Ascending aorta (tissue), 2 donors: ENCODE results near the gene CACNA2D2. TPM values are rescaled to one million over a fixed set of nuclear protein-coding genes. Genes with fewer than 3 reads are reported as not detected.

ENCODE experiments used
- DNase-seq, 2 donors: peaks; one replicate each; pipeline ENCODE4 v3.0.0-alpha.2; 2019; ENCODE audit warnings: low spot score in 2 of 2
- H3K27ac ChIP-seq, 2 donors: fragments of 200-600 bp; sonication (generic); one replicate each; pipeline ENCODE4 v1.5.1; 2016 to 2017; ENCODE audit warnings: mild to moderate bottlenecking in 1 of 2
- H3K27me3 ChIP-seq: fragments of 200-600 bp; sonication (generic); one replicate; pipeline ENCODE4 v1.5.1; 2017
- H3K36me3 ChIP-seq, 2 donors: fragments of 200-600 bp; sonication (generic); one replicate each; pipeline ENCODE4 v1.5.1; 2016
- H3K4me1 ChIP-seq, 2 donors: fragments of 200-600 bp; sonication (generic); one replicate each; pipeline ENCODE4 v1.5.1; 2016 to 2017; ENCODE audit warnings: mild to moderate bottlenecking in 1 of 2
- H3K4me3 ChIP-seq, 2 donors: fragments of 200-600 bp; sonication (generic); one replicate each; pipeline ENCODE4 v1.5.1; 2016 to 2017; ENCODE audit warnings: mild to moderate bottlenecking in 1 of 2
- H3K9me3 ChIP-seq, 2 donors: fragments of 200-600 bp; sonication (generic); one replicate each; pipeline ENCODE4 v1.5.1; 2016
- intact Hi-C: fragments of 100-400 bp; cut with DNase I; formaldehyde crosslinking; loops from one replicate; pipeline ENCODE4 v1.15.1; 2023
- total RNA-seq: library from RNA; depleted of rRNA; stranded (reverse); fragments of >200 nt; gene quantifications from one replicate; pipeline ENCODE4 v1.1.0, GENCODE V29; 2016
- TF ChIP-seq, protein P1 (sequence below), 3 experiments: fragments of 200-600 bp in 2 of 3; fragments of 450-650 bp in 1 of 3; sonication (generic) in 2 of 3; IDR thresholded peaks; one replicate each; pipeline ENCODE4 v1.5.1; 2016 to 2019; ENCODE audit warnings: antibody characterized with exemption in 3 of 3, mild to moderate bottlenecking in 1 of 3, moderate library complexity in 1 of 3

CACNA2D2 gene
- total RNA-seq, 1 donor from 2014 or later: 0.85 TPM

GRCh38 chr3:50331364-50331907, 172.0 kb downstream of the CACNA2D2 start:
- Histone ChIP-seq H3K27me3 (no peaks in the 10 kb centered on the region), H3K4me3 (no peak overlapping the region), H3K36me3 (peaks cover 28 to 33% of the 10 kb centered on the region in 2 donors), H3K9me3 (no peaks in the 10 kb centered on the region), H3K4me1 (peaks cover 16 to 48% of the 10 kb centered on the region in 2 donors), H3K27ac (no peak overlapping the region)
- no peak for DNase-seq
- TF ChIP-seq, protein P1, sequence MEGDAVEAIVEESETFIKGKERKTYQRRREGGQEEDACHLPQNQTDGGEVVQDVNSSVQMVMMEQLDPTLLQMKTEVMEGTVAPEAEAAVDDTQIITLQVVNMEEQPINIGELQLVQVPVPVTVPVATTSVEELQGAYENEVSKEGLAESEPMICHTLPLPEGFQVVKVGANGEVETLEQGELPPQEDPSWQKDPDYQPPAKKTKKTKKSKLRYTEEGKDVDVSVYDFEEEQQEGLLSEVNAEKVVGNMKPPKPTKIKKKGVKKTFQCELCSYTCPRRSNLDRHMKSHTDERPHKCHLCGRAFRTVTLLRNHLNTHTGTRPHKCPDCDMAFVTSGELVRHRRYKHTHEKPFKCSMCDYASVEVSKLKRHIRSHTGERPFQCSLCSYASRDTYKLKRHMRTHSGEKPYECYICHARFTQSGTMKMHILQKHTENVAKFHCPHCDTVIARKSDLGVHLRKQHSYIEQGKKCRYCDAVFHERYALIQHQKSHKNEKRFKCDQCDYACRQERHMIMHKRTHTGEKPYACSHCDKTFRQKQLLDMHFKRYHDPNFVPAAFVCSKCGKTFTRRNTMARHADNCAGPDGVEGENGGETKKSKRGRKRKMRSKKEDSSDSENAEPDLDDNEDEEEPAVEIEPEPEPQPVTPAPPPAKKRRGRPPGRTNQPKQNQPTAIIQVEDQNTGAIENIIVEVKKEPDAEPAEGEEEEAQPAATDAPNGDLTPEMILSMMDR (IDR thresholded peaks at IDR 0.05): no peak
- intact Hi-C loops: no loop called here

- no peak overlapping the region for H3K27ac ChIP-seq
- no peak for DNase-seq
- peaks cover 14 to 37% of the 10 kb centered on the region in 2 donors for H3K4me1 ChIP-seq
- H3K27me3 ChIP-seq: no peaks in the 10 kb centered on the region
- TF ChIP-seq, protein P1 (IDR thresholded peaks at IDR 0.05): no peak
- peaks cover 28 to 43% of the 10 kb centered on the region in 2 donors for H3K36me3 ChIP-seq
- no peak overlapping the region for H3K4me3 ChIP-seq
- H3K9me3 ChIP-seq: no peaks in the 10 kb centered on the region
- intact Hi-C loops: no loop called here
Measured at GRCh38 chr3:50330330-50330729, 173.1 kb downstream of the CACNA2D2 start.

- Histone ChIP-seq H3K9me3 (no peaks in the 10 kb centered on the region), H3K36me3 (peaks cover 28 to 48% of the 10 kb centered on the region in 2 donors), H3K4me3 (peak within 1 kb of the TSS; percentile 81 to 95), H3K27me3 (no peaks in the 10 kb centered on the region), H3K27ac (peak within 1 kb of the TSS; percentile 84 to 89), H3K4me1 (peaks cover 5 to 16% of the 10 kb centered on the region in 2 donors)
- intact Hi-C loops: loop anchor here (2.0 kb wide), 1 partner anchor 67 kb away; no protein-coding TSS in a partner anchor
- peak; percentile 90 to 99 for DNase-seq
- TF ChIP-seq, protein P1 (IDR thresholded peaks at IDR 0.05): no peak
Measured at GRCh38 chr3:50327943-50328691, 175.3 kb downstream of the CACNA2D2 start, which contains the start of gene TUSC2. Gene TUSC2, minus strand, starts transcription at chr3:50328223. Its CDS starts 124 bp downstream, at chr3:50328099.

GRCh38 chr3:50327129-50327528, 176.3 kb downstream of the CACNA2D2 start:
- intact Hi-C loops: no loop called here
- Histone ChIP-seq H3K4me3 (peak overlapping the region; percentile 81 to 95), H3K9me3 (no peaks in the 10 kb centered on the region), H3K4me1 (peaks cover 5 to 20% of the 10 kb centered on the region in 2 donors), H3K27me3 (no peaks in the 10 kb centered on the region), H3K36me3 (peaks cover 28 to 44% of the 10 kb centered on the region in 2 donors), H3K27ac (peak overlapping the region; percentile 84 to 89)
- DNase-seq: no peak
- TF ChIP-seq, protein P1 (IDR thresholded peaks at IDR 0.05): no peak

- no peak overlapping the region for H3K4me3 ChIP-seq
- no peaks in the 10 kb centered on the region for H3K9me3 ChIP-seq
- H3K27me3 ChIP-seq: no peaks in the 10 kb centered on the region
- TF ChIP-seq, protein P1 (IDR thresholded peaks at IDR 0.05): no peak
- H3K27ac ChIP-seq: no peak overlapping the region
- H3K4me1 ChIP-seq: peaks cover 5 to 23% of the 10 kb centered on the region in 2 donors
- DNase-seq: no peak
- intact Hi-C loops: no loop called here
- H3K36me3 ChIP-seq: peaks cover 18 to 34% of the 10 kb centered on the region in 2 donors
Measured at GRCh38 chr3:50326182-50326541, 177.3 kb downstream of the CACNA2D2 start.
